GM12874 (cell line): ENCODE measurements around the gene MT1G.

Source experiments
- TF ChIP-seq, protein P1 (sequence below): IDR thresholded peaks from 2 replicates; pipeline ENCODE4 v1.5.1; 2011; ENCODE audit warnings: low read depth, mild to moderate bottlenecking, control low read depth, low read length, moderate library complexity; ENCODE audit not compliant: insufficient read depth

Gene MT1G

DNA sequence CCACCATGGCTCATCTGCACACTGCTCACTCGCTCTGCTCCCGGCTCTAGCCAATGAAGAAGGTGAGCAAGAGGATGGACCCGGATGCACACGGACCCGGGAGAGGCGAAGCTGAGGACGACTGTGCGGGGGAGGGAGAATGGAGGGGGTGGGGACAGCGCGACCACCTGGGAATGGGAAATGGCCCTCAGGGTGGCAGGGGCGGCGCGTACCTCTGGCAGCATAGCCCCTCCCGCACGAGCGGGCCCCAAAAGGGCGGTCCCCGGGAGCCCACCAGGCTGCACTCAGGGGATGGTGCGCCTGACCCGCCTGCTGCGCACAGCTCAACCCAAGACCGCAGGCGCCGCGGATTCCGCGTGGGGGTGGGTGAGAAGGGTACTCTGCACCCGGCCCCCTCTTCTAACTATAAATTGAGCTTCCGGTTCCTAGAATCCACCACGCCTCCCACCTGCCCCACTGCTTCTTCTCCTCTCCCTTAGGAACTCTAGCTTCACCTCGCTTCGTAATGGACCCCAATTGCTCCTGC, 7.9 kb upstream of the MT1G start:
- TF ChIP-seq, protein P1, sequence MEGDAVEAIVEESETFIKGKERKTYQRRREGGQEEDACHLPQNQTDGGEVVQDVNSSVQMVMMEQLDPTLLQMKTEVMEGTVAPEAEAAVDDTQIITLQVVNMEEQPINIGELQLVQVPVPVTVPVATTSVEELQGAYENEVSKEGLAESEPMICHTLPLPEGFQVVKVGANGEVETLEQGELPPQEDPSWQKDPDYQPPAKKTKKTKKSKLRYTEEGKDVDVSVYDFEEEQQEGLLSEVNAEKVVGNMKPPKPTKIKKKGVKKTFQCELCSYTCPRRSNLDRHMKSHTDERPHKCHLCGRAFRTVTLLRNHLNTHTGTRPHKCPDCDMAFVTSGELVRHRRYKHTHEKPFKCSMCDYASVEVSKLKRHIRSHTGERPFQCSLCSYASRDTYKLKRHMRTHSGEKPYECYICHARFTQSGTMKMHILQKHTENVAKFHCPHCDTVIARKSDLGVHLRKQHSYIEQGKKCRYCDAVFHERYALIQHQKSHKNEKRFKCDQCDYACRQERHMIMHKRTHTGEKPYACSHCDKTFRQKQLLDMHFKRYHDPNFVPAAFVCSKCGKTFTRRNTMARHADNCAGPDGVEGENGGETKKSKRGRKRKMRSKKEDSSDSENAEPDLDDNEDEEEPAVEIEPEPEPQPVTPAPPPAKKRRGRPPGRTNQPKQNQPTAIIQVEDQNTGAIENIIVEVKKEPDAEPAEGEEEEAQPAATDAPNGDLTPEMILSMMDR = no peak

DNA sequence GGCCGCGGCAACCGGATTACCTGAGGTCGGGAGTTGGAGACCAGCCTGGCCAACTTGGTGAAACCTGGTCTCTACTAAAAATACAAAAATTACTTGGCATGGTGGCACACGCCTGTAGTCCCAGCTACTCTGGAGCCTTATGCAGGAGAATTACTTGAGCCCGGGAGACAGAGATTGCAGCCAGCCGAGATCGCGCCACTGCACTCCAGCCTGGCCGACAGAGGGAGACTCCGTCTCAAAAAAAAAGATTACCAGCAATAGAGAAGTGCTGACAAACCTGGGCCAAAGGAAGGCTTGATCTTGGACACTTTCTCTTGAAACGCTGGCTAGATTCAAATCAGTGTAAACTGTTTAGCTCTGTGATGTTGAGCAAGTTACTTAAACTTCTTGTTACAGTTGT, 6.1 kb upstream of the MT1G start:
- TF ChIP-seq, protein P1 = peak; percentile 50

DNA sequence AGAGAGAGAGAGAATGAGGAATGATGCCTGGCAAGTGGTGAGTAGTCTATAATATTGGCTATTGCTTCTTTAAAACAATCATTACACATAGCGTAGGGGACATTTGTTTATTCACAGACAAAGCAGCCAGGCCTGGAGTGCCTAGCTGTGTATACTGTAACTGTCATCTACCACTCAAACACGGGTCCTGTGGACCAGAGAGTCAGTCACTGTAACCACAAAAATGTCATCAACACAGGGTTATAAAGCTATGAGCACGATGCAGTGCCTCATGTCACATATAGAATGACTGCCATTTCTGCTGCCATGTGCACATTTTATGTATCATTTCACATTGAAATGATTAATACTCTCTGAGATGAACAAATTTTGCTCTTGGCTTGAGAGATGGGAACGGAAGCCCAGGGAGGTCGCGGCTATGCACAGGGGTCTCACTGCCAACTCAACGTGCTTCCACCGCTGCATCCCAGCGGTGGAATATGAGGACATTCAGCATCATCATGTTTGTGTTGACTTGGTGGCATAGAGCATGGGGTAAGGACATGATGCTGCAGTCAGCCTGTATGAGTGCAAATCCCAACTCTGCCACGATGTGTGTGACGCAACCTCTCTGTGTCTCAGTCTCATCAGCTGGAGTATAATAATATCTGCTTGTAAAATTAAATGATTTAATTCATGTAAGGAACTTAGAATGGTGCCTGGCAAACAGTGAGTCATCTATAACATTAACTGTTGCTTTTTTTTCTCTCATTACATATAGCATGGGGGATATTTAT, 5.1 kb upstream of the MT1G start:
- TF ChIP-seq, protein P1 = no peak

DNA sequence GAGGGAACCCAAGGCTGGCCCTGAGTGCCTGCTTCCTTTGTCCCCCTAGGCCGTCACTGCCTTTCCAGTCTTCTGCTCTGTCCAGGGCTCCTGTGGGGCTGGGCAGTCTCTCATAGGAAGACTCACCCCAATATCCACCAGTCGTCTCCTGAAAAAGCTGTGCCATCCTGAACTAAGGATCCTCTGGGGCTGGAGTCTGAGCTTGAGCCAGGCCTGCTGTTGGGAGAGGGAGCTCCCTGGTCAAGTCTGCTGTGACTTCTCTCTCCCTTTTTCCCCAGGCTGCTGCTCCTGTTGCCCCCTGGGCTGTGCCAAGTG, 2.7 kb upstream of the MT1G start:
- TF ChIP-seq, protein P1 = no peak

DNA sequence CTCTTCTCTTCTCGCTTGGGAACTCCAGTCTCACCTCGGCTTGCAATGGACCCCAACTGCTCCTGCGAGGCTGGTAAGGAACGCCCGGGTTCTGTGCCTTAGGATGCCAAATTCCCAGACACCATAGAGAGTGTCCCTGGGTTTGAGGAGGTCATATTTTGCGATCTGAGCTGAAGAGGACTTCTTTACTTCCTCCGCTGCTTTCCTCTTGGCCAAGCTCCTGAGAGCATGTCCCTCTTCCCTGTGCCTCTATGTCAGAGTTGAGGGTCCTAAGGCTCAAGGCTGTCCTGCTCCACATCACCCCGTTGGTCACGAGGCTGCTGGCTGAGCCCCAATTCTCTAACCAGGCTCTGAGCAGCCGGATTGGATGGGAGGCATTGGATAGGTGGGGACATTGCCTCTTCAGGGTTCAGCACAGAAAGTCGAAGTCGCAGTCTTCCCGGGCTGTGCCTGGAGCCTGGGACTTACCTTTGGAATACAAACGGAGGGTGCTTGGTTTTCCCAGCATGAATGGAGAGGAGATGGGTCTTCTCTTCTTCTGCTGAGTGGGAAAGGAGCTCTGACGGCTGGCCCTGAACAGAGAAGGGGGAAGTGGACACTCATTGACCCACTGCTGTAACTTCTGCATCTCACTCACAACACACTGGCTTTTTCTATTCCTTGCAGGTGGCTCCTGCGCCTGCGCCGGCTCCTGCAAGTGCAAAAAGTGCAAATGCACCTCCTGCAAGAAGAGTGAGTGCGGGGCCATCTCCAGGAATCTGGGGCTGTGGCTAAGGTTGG, 2.2 kb upstream of the MT1G start:
- TF ChIP-seq, protein P1 = no peak

DNA sequence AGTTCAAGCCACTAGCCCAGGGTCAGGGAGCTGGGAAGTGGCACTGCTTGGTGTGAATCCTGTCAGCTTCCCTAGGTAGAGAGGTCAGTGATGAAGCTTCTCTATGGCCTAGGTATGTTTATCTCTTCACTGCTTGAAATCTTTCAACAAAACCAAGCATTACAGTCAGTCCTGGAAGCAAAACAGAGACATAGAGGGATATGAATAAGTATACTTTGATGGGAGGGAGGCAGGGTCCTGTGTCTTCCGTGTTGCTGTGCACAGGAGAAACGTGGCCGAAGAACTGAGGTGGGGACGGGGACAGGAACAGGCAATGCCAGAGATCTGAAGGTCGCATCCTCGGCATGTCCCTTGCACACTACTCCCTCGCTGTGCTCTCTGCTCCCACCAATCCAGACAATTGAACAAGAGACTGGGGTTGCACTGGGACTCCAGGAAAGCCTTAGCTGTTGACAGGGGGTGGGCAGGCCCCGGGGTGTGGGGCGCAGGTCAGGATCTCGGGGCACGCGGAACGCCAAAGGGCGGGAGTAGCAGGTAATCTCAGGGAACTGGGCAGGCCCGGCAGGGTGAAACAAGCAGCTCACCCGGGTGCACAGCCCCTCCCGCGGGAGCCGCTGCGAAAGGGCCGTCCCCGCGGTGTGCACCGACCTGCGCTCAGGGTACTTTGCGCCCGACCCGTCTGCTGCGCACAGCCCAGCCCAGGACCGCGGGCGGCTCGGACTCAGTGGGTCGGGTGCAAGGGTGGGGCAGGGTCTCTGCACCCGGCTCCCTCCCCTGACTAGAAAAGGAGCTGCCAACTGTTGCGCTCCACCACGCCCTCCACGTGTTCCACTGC, 1.4 kb upstream of the MT1G start, which contains the start of gene MT1H:
Gene MT1H, plus strand, starts transcription at position 810 of the 835 bp plus-strand sequence. CDS start 71 bp downstream, outside the sequence.
- TF ChIP-seq, protein P1 = no peak

DNA sequence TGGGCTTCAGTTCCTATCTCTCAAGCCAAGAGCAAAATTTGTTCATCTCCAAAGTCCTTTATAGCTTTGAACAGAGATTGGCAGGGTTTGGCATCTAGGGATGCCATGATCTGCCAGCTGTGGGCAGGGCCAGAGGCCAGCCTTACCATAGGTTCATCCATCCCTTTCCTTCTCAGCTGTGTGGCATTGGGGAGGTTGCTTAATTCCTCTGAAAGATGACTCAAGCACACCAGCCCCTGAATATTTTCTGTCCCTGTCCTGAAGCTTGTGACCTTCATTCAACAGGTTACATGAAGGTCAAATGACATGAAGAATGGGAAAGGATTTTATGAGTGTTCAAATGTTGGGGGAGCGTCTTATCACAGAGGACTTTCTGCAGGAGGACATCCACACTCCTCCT, 3.4 kb downstream of the MT1G start:
- TF ChIP-seq, protein P1 = no peak
